GM18870 (cell line): Measurements from ENCODE around the gene EDN1.

Experiments
- ATAC-seq: cut with Tn5 transposase; IDR thresholded peaks from one replicate; pipeline ENCODE4 v1.9.1; 2021; ENCODE audit warnings: moderate library complexity; ENCODE audit not compliant: unreplicated experiment

Gene EDN1

GRCh38 chr6:12344961-12345693 is 55.0 kb downstream of the EDN1 start:
- no peak for ATAC-seq

- ATAC-seq: no peak
Measured at GRCh38 chr6:12345694-12346058, 55.5 kb downstream of the EDN1 start.
